GM18909 (cell line): Measurements from ENCODE around the gene SNRNP200.

Source experiments
- ATAC-seq: cut with Tn5 transposase; IDR thresholded peaks from one replicate; pipeline ENCODE4 v1.9.1; 2021; ENCODE audit warnings: mild to moderate bottlenecking; ENCODE audit not compliant: unreplicated experiment, poor library complexity

The SNRNP200 gene

GRCh38 chr2:96305091-96305978 lies at the start of gene SNRNP200:
Gene SNRNP200, minus strand, starts transcription at chr2:96305546. Its CDS starts 109 bp downstream, at chr2:96305437.
- peak; percentile 91 for ATAC-seq

GRCh38 chr2:96354492-96354891 lies 49.1 kb upstream of the SNRNP200 start:
- ATAC-seq = no peak

- ATAC-seq = no peak
Measured at GRCh38 chr2:96353606-96354101, 48.3 kb upstream of the SNRNP200 start.

- no peak for ATAC-seq
Measured at GRCh38 chr2:96353032-96353561, 47.8 kb upstream of the SNRNP200 start.

GRCh38 chr2:96347395-96347794 lies 42.0 kb upstream of the SNRNP200 start:
- ATAC-seq = no peak

GRCh38 chr2:96345868-96346462 lies 40.6 kb upstream of the SNRNP200 start:
- ATAC-seq = no peak

GRCh38 chr2:96345438-96345837 lies 40.1 kb upstream of the SNRNP200 start:
- ATAC-seq = no peak

- ATAC-seq = peak; percentile 88
Measured at GRCh38 chr2:96344011-96344410, 38.7 kb upstream of the SNRNP200 start.

GRCh38 chr2:96342085-96342484 lies 36.7 kb upstream of the SNRNP200 start:
- no peak for ATAC-seq

- ATAC-seq = no peak
Measured at GRCh38 chr2:96341641-96342040, 36.3 kb upstream of the SNRNP200 start.

- no peak for ATAC-seq
Measured at GRCh38 chr2:96340493-96341414, 35.4 kb upstream of the SNRNP200 start.

GRCh38 chr2:96336873-96337272 lies 31.5 kb upstream of the SNRNP200 start:
- no peak for ATAC-seq

- peak; percentile 3 for ATAC-seq
Measured at GRCh38 chr2:96336104-96336775, 30.9 kb upstream of the SNRNP200 start.

- no peak for ATAC-seq
Measured at GRCh38 chr2:96333708-96334107, 28.4 kb upstream of the SNRNP200 start.

GRCh38 chr2:96330407-96330806 lies 25.1 kb upstream of the SNRNP200 start:
- no peak for ATAC-seq

GRCh38 chr2:96329874-96330273 lies 24.5 kb upstream of the SNRNP200 start:
- ATAC-seq = no peak

GRCh38 chr2:96329456-96329855 lies 24.1 kb upstream of the SNRNP200 start:
- ATAC-seq = no peak

- ATAC-seq = no peak
Measured at GRCh38 chr2:96326990-96327820, 21.9 kb upstream of the SNRNP200 start.

- ATAC-seq = no peak
Measured at GRCh38 chr2:96326564-96326963, 21.2 kb upstream of the SNRNP200 start.
